Osteocyte (in vitro differentiated cells): ENCODE data around the gene KCNJ5. TPM values are rescaled to one million over a fixed set of nuclear protein-coding genes. Genes with fewer than 3 reads are reported as not detected.

Experiments used
- DNase-seq: peaks from one replicate; pipeline ENCODE4 v3.0.0; 2021; ENCODE audit warnings: mixed read lengths; ENCODE audit not compliant: unreplicated experiment; ENCODE audit errors: extremely low spot score
- H3K27ac Mint-ChIP-seq: one replicate; pipeline ENCODE4 v1.8.0; 2021; ENCODE audit warnings: mild to moderate bottlenecking, mixed read lengths; ENCODE audit not compliant: unreplicated experiment
- H3K27me3 Mint-ChIP-seq: one replicate; pipeline ENCODE4 v1.8.0; 2021; ENCODE audit warnings: mixed read lengths; ENCODE audit not compliant: unreplicated experiment
- H3K36me3 Mint-ChIP-seq: one replicate; pipeline ENCODE4 v1.8.0; 2021; ENCODE audit warnings: mixed read lengths; ENCODE audit not compliant: unreplicated experiment
- H3K4me1 Mint-ChIP-seq: one replicate; pipeline ENCODE4 v1.8.0; 2021; ENCODE audit warnings: mixed read lengths; ENCODE audit not compliant: unreplicated experiment
- H3K4me3 Mint-ChIP-seq: one replicate; pipeline ENCODE4 v1.8.0; 2021; ENCODE audit warnings: mild to moderate bottlenecking, moderate library complexity, mixed read lengths; ENCODE audit not compliant: unreplicated experiment
- H3K9me3 Mint-ChIP-seq: one replicate; pipeline ENCODE4 v1.8.0; 2021; ENCODE audit warnings: mixed read lengths; ENCODE audit not compliant: unreplicated experiment
- CTCF ChIP-seq: fragments of 200-600 bp; sonication (generic); IDR thresholded peaks from 2 replicates; pipeline ENCODE4 v1.5.0; 2021; ENCODE audit warnings: antibody characterized with exemption, mild to moderate bottlenecking, moderate library complexity
- total RNA-seq: library from RNA; stranded (reverse); gene quantifications from 2 replicates; pipeline ENCODE4 v1.2.1, GENCODE V29; 2021

Gene KCNJ5
- total RNA-seq, 1 donor from 2014 or later, result not detected

- Mint-ChIP-seq H3K27ac (no peak overlapping the region), H3K4me3 (no peak overlapping the region), H3K27me3 (no peaks in the 10 kb centered on the region), H3K36me3 (peaks cover 3% of the 10 kb centered on the region), H3K9me3 (no peaks in the 10 kb centered on the region), H3K4me1 (peaks cover 1% of the 10 kb centered on the region)
- no peak for TF ChIP-seq CTCF
- DNase-seq, result no peak
These were observed 72.7 kb downstream of the KCNJ5 start for GRCh38 chr11:128963744-128964325.

- peaks cover 3% of the 10 kb centered on the region for H3K36me3 Mint-ChIP-seq
- H3K9me3 Mint-ChIP-seq, result no peaks in the 10 kb centered on the region
- no peak overlapping the region for H3K27ac Mint-ChIP-seq
- TF ChIP-seq CTCF, result no peak
- DNase-seq, result no peak
- H3K27me3 Mint-ChIP-seq, result no peaks in the 10 kb centered on the region
- H3K4me1 Mint-ChIP-seq, result peaks cover 1% of the 10 kb centered on the region
- no peak overlapping the region for H3K4me3 Mint-ChIP-seq
These were observed 73.3 kb downstream of the KCNJ5 start for GRCh38 chr11:128964463-128964930.

- Mint-ChIP-seq H3K9me3 (no peaks in the 10 kb centered on the region), H3K27ac (no peak overlapping the region), H3K27me3 (no peaks in the 10 kb centered on the region), H3K4me3 (no peak overlapping the region), H3K36me3 (peaks cover 11% of the 10 kb centered on the region), H3K4me1 (peaks cover 1% of the 10 kb centered on the region)
- DNase-seq, result no peak
- TF ChIP-seq CTCF, result no peak
These were observed 74.3 kb downstream of the KCNJ5 start for GRCh38 chr11:128965485-128965884.

GRCh38 chr11:128967578-128967977 is 76.4 kb downstream of the KCNJ5 start:
- TF ChIP-seq CTCF, result no peak
- DNase-seq, result no peak
- Mint-ChIP-seq H3K4me3 (no peak overlapping the region), H3K36me3 (peaks cover 28% of the 10 kb centered on the region), H3K9me3 (no peaks in the 10 kb centered on the region), H3K27me3 (no peaks in the 10 kb centered on the region), H3K4me1 (peaks cover 1% of the 10 kb centered on the region), H3K27ac (no peak overlapping the region)

GRCh38 chr11:128968916-128969315 is 77.8 kb downstream of the KCNJ5 start:
- H3K4me1 Mint-ChIP-seq, result peaks cover 1% of the 10 kb centered on the region
- peaks cover 36% of the 10 kb centered on the region for H3K36me3 Mint-ChIP-seq
- no peaks in the 10 kb centered on the region for H3K9me3 Mint-ChIP-seq
- no peak for TF ChIP-seq CTCF
- no peak overlapping the region for H3K27ac Mint-ChIP-seq
- H3K4me3 Mint-ChIP-seq, result no peak overlapping the region
- H3K27me3 Mint-ChIP-seq, result no peaks in the 10 kb centered on the region
- DNase-seq, result no peak

Other genes with a start within 250 kb of the KCNJ5 start
- 20.9 and 22.1 TPM in 2 replicates for gene FLI1, start 197.3 kb upstream of the KCNJ5 start, total RNA-seq
- not detected in 2 replicates for gene KCNJ1, start 24.1 kb upstream of the KCNJ5 start, total RNA-seq
- gene TP53AIP1, start 51.5 kb downstream of the KCNJ5 start, total RNA-seq, result not detected in 2 replicates